ENCODE results near the gene RNASEL.

DNA sequence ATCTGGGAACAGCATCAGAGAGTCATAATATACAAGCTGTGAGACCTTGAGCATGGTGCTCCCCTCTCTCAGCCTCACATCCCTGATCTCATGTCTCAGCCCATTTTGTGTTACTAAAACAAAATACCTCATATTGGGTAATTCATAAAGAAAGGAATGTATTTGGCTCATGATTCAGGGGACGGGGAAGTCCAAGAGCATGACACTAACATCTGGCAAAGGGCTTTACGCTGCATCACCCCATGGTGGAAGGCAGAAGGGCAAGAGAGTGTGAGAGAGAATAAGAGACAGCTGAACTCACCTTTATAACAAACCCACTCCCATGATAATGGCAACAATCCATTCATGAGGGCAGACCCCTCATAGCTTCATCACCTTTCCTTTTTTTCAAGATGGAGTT, 36.5 kb downstream of the RNASEL start:
- TF ChIP-seq YY1 (IDR thresholded peaks at IDR 0.05; ENCODE audit: insufficient read depth, insufficient read length) (no peak), SUZ12 (IDR thresholded peaks at IDR 0.05; ENCODE audit: extremely low read depth, insufficient read depth, insufficient read length) (no peak), ZNF274 (IDR thresholded peaks at IDR 0.05; ENCODE audit: low read depth, low read length) (no peak)

Measured in NT2/D1 (cell line).